MM.1S (cell line): ENCODE data around the gene U2AF1L4.

Experiments
- DNase-seq: peaks from one replicate; pipeline ENCODE4 v3.0.0-alpha.2; 2015
- H2AFZ ChIP-seq: fragments of 300-600 bp; sonication (generic); 2 replicates; pipeline ENCODE4 v1.6.0; 2016; ENCODE audit warnings: antibody characterized with exemption, low read length
- H3F3A ChIP-seq: fragments of 300-600 bp; sonication (generic); 2 replicates; pipeline ENCODE4 v1.6.1; 2016; ENCODE audit warnings: mild to moderate bottlenecking, antibody characterized with exemption, low read length, moderate library complexity, mixed read lengths; ENCODE audit not compliant: insufficient read depth
- H3K27ac ChIP-seq: fragments of 300-600 bp; sonication (generic); 2 replicates; pipeline ENCODE4 v1.5.1; 2016; ENCODE audit warnings: mild to moderate bottlenecking, low read length
- H3K27me3 ChIP-seq: fragments of 300-600 bp; sonication (generic); replicated peaks from 2 replicates; pipeline ENCODE4 v1.6.0; 2016; ENCODE audit warnings: low read length; ENCODE audit not compliant: insufficient read depth
- H3K36me3 ChIP-seq: fragments of 300-600 bp; sonication (generic); replicated peaks from 2 replicates; pipeline ENCODE4 v1.6.1; 2016; ENCODE audit warnings: mild to moderate bottlenecking, low read length, mixed read lengths; ENCODE audit not compliant: insufficient read depth
- H3K4me1 ChIP-seq: fragments of 300-600 bp; sonication (generic); 2 replicates; pipeline ENCODE4 v1.6.1; 2016; ENCODE audit warnings: low read length, mixed read lengths
- H3K4me2 ChIP-seq: fragments of 300-600 bp; sonication (generic); 2 replicates; pipeline ENCODE4 v1.6.0; 2016; ENCODE audit warnings: low read depth, low read length
- H3K4me3 ChIP-seq: fragments of 300-600 bp; sonication (generic); 2 replicates; pipeline ENCODE4 v1.5.1; 2016; ENCODE audit warnings: low read length, mixed read lengths
- H3K79me2 ChIP-seq: fragments of 300-600 bp; sonication (generic); 2 replicates; pipeline ENCODE4 v1.6.1; 2016; ENCODE audit warnings: mixed run types, low read length, mixed read lengths
- H3K9ac ChIP-seq: fragments of 300-600 bp; sonication (generic); 2 replicates; pipeline ENCODE4 v1.6.1; 2016; ENCODE audit warnings: low read length, mixed read lengths
- H3K9me2 ChIP-seq: fragments of 300-600 bp; sonication (generic); replicated peaks from 2 replicates; pipeline ENCODE4 v1.6.1; 2016; ENCODE audit warnings: mild to moderate bottlenecking, low read length, mixed read lengths; ENCODE audit not compliant: insufficient read depth
- H3K9me3 ChIP-seq: fragments of 300-600 bp; sonication (generic); replicated peaks from 2 replicates; pipeline ENCODE4 v1.6.1; 2016; ENCODE audit warnings: mild to moderate bottlenecking, low read length, mixed read lengths; ENCODE audit not compliant: insufficient read depth
- H4K20me1 ChIP-seq: fragments of 300-600 bp; sonication (generic); 2 replicates; pipeline ENCODE4 v1.6.1; 2016; ENCODE audit warnings: mild to moderate bottlenecking, low read length, moderate library complexity, mixed read lengths; ENCODE audit not compliant: insufficient read depth
- EZH2 ChIP-seq: fragments of 300-600 bp; sonication (generic); optimal IDR thresholded peaks from 2 replicates; pipeline ENCODE3; 2017; ENCODE audit warnings: low read depth, mild to moderate bottlenecking, antibody characterized with exemption, low read length, mixed read lengths
- EZH2phosphoT487 ChIP-seq: fragments of 300-600 bp; sonication (generic); IDR thresholded peaks from 2 replicates; pipeline ENCODE4 v1.6.1; 2018; ENCODE audit warnings: antibody characterized with exemption, low read length
- TF ChIP-seq, protein P1 (sequence below): fragments of 300-600 bp; sonication (generic); IDR thresholded peaks from 2 replicates; pipeline ENCODE4 v1.5.1; 2016; ENCODE audit warnings: antibody characterized with exemption, low read length, mixed read lengths

U2AF1L4 gene

DNA sequence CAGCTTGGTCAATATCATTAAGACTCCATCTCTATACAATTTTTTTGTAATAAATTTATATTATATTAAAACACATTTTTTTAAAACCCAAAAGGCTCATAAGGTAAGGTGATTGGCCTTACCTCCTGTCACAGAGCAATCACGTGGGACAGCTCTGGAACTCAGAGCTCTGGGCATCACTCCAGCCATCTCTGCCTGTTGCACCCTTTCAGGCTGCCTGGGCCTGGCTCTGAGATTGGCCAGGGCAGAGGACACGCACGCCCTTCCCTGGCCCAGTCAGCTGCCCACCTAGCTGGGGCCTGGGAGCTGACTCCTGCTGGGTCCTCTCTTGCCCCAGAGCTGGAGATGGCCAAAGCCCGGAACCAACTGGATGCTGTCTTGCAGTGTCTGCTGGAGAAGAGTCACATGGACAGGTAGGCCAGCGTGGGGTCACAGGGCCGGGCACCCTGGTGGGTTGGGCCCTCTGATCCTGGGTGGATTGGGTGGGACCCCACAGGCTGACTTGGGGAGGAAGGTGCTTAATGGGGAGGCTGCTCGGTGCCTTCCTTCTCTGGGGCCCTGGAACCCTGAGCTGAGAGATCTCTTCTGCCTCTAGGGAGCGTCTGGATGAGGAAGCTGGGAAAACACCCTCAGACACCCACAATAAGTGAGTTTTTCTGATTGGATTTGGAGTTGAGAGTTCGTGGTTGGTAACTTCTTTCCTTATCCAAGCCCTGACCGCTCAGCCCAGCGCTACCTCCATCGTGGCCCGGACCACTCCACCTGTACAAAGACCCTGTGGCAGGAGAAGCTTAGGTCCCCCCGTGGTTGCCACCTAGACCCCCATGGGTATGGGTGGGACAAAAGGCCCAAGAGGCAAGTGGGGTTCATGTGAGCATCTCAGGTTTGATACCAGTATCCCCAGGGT lies 6.9 kb upstream of the U2AF1L4 start:
- H3K4me2 ChIP-seq = no peak overlapping the region
- DNase-seq = no peak
- H4K20me1 ChIP-seq = no peaks in the 10 kb centered on the region
- TF ChIP-seq EZH2phosphoT487 (no peak), EZH2 (no peak)
- TF ChIP-seq, protein P1, sequence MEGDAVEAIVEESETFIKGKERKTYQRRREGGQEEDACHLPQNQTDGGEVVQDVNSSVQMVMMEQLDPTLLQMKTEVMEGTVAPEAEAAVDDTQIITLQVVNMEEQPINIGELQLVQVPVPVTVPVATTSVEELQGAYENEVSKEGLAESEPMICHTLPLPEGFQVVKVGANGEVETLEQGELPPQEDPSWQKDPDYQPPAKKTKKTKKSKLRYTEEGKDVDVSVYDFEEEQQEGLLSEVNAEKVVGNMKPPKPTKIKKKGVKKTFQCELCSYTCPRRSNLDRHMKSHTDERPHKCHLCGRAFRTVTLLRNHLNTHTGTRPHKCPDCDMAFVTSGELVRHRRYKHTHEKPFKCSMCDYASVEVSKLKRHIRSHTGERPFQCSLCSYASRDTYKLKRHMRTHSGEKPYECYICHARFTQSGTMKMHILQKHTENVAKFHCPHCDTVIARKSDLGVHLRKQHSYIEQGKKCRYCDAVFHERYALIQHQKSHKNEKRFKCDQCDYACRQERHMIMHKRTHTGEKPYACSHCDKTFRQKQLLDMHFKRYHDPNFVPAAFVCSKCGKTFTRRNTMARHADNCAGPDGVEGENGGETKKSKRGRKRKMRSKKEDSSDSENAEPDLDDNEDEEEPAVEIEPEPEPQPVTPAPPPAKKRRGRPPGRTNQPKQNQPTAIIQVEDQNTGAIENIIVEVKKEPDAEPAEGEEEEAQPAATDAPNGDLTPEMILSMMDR = no peak
- H3K27ac ChIP-seq = no peak overlapping the region
- H2AFZ ChIP-seq = no peak overlapping the region
- H3K4me3 ChIP-seq = no peak overlapping the region
- H3K36me3 ChIP-seq = no peaks in the 10 kb centered on the region
- no peaks in the 10 kb centered on the region for H3K27me3 ChIP-seq
- no peak overlapping the region for H3K9ac ChIP-seq
- H3F3A ChIP-seq = peaks cover 2% of the 10 kb centered on the region; the same call in 1 of the 2 replicates
- no peaks in the 10 kb centered on the region for H3K9me2 ChIP-seq
- H3K4me1 ChIP-seq = peaks cover 6% of the 10 kb centered on the region; the same call in 1 of the 2 replicates
- H3K9me3 ChIP-seq = no peaks in the 10 kb centered on the region
- H3K79me2 ChIP-seq = peaks cover 16% of the 10 kb centered on the region

DNA sequence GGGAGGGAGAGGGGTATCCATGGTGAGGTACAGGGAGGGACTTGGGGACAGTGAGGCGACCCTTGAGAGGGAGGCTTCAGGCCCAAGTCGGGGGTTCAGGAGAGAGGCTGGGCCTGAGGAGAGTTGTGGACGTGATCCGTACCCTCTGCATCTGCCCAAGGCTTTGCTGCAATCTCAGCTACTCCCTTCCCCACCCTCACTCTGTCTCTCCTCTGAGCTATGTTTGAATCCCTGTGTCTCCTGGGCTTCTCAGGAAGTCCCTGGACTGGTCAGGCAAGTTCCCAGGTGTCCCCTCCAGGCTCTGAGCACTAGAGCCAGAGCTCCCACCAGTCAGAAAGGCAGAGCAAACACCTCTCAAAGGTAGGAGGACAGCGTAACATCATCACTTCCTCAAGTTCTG lies 4.9 kb upstream of the U2AF1L4 start:
- Histone ChIP-seq H3K79me2 (peaks cover 29% of the 10 kb centered on the region), H3K4me1 (peaks cover 8% of the 10 kb centered on the region), H3K36me3 (no peaks in the 10 kb centered on the region), H2AFZ (no peak overlapping the region), H3K4me2 (no peak overlapping the region), H3K4me3 (no peak overlapping the region), H3K9me2 (no peaks in the 10 kb centered on the region), H4K20me1 (no peaks in the 10 kb centered on the region), H3K9ac (no peak overlapping the region), H3F3A (no peaks in the 10 kb centered on the region), H3K9me3 (no peaks in the 10 kb centered on the region), H3K27ac (no peak overlapping the region), H3K27me3 (no peaks in the 10 kb centered on the region)
- DNase-seq = no peak
- TF ChIP-seq, protein P1 = no peak
- no peak for TF ChIP-seq EZH2
- no peak for TF ChIP-seq EZH2phosphoT487

DNA sequence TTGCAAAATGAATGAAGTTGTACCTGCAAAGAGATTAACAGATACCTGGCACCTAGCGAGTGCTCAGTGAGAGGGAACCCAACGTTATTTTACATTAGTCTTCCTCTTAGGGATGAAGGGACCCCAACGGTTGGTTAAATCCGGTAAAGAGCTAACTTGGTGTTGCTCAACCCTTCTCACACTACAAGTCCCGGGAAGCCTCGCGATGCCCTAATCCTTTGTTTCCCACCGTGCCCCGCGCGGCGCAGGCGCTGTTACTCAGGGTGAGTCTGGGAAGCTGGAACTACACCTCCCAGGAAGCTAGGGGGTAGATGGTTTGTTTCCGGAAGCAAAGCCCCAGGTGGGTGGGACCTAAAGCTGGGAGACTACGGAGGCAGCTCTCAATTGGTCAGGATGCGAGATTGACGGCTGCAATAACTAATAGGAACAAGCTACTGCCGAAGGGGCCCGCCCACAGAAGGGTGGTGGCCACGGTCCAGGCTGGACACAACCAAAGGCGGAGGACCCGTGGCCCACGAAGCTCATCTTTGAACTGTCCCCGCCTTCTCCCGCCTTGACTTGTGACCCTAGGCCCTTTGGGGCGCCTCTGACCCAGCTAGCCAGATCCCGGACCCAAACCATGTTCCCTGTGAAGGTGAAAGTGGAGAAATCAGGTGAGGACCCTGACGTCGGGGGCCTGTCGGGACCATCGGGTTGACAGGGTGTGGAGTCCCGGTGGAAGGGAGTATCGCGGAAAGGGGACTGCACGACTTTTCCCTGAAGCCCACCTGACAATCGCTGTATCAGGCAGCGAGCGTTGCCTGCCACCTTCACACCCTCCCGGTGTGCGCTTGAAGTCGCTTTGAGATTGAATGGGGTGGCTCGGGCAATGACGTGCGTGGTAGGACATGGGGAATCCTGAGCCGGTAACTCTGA lies 3.1 kb upstream of the U2AF1L4 start, which contains the start of gene LIN37:
LIN37 (plus strand) TSS at position 471 of the 915 bp plus-strand sequence; CDS start at position 620, 149 bp downstream.
- H3K4me1 ChIP-seq = peaks cover 17% of the 10 kb centered on the region
- H3K36me3 ChIP-seq = no peaks in the 10 kb centered on the region
- H3K4me3 ChIP-seq = peak within 1 kb of the TSS; percentile 87
- no peak within 1 kb of the TSS for H3K27ac ChIP-seq
- H3K9ac ChIP-seq = peak within 1 kb of the TSS; percentile 69
- no peaks in the 10 kb centered on the region for H3K9me2 ChIP-seq
- DNase-seq = peak; percentile 99
- no peaks in the 10 kb centered on the region for H4K20me1 ChIP-seq
- H3F3A ChIP-seq = peaks cover 4% of the 10 kb centered on the region; the same call in 1 of the 2 replicates
- no peaks in the 10 kb centered on the region for H3K27me3 ChIP-seq
- H3K4me2 ChIP-seq = peak within 1 kb of the TSS; percentile 81
- no peak for TF ChIP-seq EZH2
- TF ChIP-seq EZH2phosphoT487 = no peak
- TF ChIP-seq, protein P1 = no peak
- H3K79me2 ChIP-seq = peaks cover 40% of the 10 kb centered on the region
- no peaks in the 10 kb centered on the region for H3K9me3 ChIP-seq
- peak within 1 kb of the TSS; percentile 91 for H2AFZ ChIP-seq
